SK-N-SH (cell line): ENCODE data around the gene BTBD9. TPM values are rescaled to one million over a fixed set of nuclear protein-coding genes. Genes with fewer than 3 reads are reported as not detected.

ENCODE experiments used
- CTCF ChIA-PET: fragments of 300-600, 350-600 bp; formaldehyde crosslinking; extraction: SDS; loops from one replicate; lab custom pipeline; 2021; lab: Yijun Ruan, JAX
- POLR2A ChIA-PET: fragments of 350-600 bp; sonication (Branson Sonifier 250); formaldehyde crosslinking; extraction: SDS; loops from one replicate; lab custom pipeline; 2020; ENCODE audit warnings: antibody characterized with exemption, inconsistent platforms; lab: Yijun Ruan, JAX
- DNase-seq: peaks from one replicate; pipeline ENCODE4 v3.0.0; 2012
- H2AFZ ChIP-seq: fragments of 200-600 bp; sonication (generic); 2 replicates; pipeline ENCODE4 v1.8.1; 2016; ENCODE audit warnings: antibody characterized with exemption, mild to moderate bottlenecking, low read depth
- H3F3A ChIP-seq: fragments of 200-600 bp; sonication (generic); replicated peaks from 2 replicates; pipeline ENCODE3; 2016; ENCODE audit warnings: antibody characterized with exemption, mild to moderate bottlenecking; ENCODE audit not compliant: insufficient read depth
- H3K27ac ChIP-seq, 2 experiments: fragments of 200-500 bp in 1 of 2; fragments of 200-600 bp in 1 of 2; sonication (Bioruptor generic) in 1 of 2; sonication (generic), shearing (Covaris generic) in 1 of 2; 2 replicates each; pipeline versions ENCODE4 v1.5.1 to v1.6.1; 2014 to 2016; ENCODE audit warnings: low read depth in 2 of 2, inconsistent platforms in 1 of 2, low read length in 1 of 2, mild to moderate bottlenecking in 1 of 2, mixed read lengths in 1 of 2
- H3K27me3 ChIP-seq: fragments of 200-600 bp; sonication (generic), shearing (Covaris generic); 2 replicates; pipeline ENCODE4 v1.6.1; 2016; ENCODE audit warnings: mixed run types; ENCODE audit not compliant: insufficient read depth
- H3K36me3 ChIP-seq, 2 experiments: fragments of 200-500 bp in 1 of 2; fragments of 200-600 bp in 1 of 2; sonication (Bioruptor generic) in 1 of 2; sonication (generic) in 1 of 2; replicated peaks in 1 of 2; 2 replicates each; pipeline versions ENCODE3 to v1.5.1; 2014 to 2016; ENCODE audit warnings: low read length in 1 of 2, mild to moderate bottlenecking in 1 of 2; ENCODE audit not compliant: insufficient read depth in 2 of 2, control insufficient read depth in 1 of 2
- H3K4me1 ChIP-seq, 2 experiments: fragments of 200-500 bp in 1 of 2; fragments of 200-600 bp in 1 of 2; sonication (Bioruptor generic) in 1 of 2; sonication (generic), shearing (Covaris generic) in 1 of 2; 2 replicates each; pipeline versions ENCODE4 v1.5.1 to v1.6.1; 2014 to 2016; ENCODE audit warnings: low read depth in 1 of 2, low read length in 1 of 2, mixed run types in 1 of 2; ENCODE audit not compliant: insufficient read depth in 2 of 2, control insufficient read depth in 1 of 2
- H3K4me2 ChIP-seq: fragments of 200-600 bp; sonication (generic), shearing (Covaris generic); 2 replicates; pipeline ENCODE4 v1.6.1; 2017; ENCODE audit warnings: mixed run types
- H3K4me3 ChIP-seq, 2 experiments: fragments of 200-500 bp in 1 of 2; fragments of 200-600 bp in 1 of 2; sonication (Bioruptor generic) in 1 of 2; sonication (generic), shearing (Covaris generic) in 1 of 2; 2 replicates each; pipeline versions ENCODE4 v1.5.1 to v1.8.1; 2014 to 2016; ENCODE audit warnings: low read depth in 2 of 2, inconsistent platforms in 1 of 2, low read length in 1 of 2, mild to moderate bottlenecking in 1 of 2, mixed read lengths in 1 of 2, moderate library complexity in 1 of 2
- H3K79me2 ChIP-seq: fragments of 200-600 bp; sonication (generic); 2 replicates; pipeline ENCODE4 v1.8.1; 2017; ENCODE audit warnings: mild to moderate bottlenecking; ENCODE audit not compliant: insufficient read depth
- H3K9ac ChIP-seq: fragments of 200-600 bp; sonication (generic); 2 replicates; pipeline ENCODE4 v1.6.1; 2017; ENCODE audit warnings: mixed run types
- H3K9me2 ChIP-seq: fragments of 200-600 bp; sonication (generic); 2 replicates; pipeline ENCODE4 v1.6.1; 2017; ENCODE audit warnings: mixed run types
- H3K9me3 ChIP-seq: fragments of 200-600 bp; sonication (generic); 2 replicates; pipeline ENCODE4 v1.6.1; 2017; ENCODE audit warnings: mixed run types, mild to moderate bottlenecking, moderate library complexity
- H4K20me1 ChIP-seq: fragments of 200-600 bp; sonication (generic); 2 replicates; pipeline ENCODE4 v1.6.1; 2017; ENCODE audit warnings: mild to moderate bottlenecking, mixed run types; ENCODE audit not compliant: insufficient read depth
- ELF1 ChIP-seq: IDR thresholded peaks from 2 replicates; pipeline ENCODE4 v1.4.0; 2012
- EP300 ChIP-seq, 2 experiments: IDR thresholded peaks; 2 replicates each; pipeline versions ENCODE4 v1.4.0 to v1.6.1; 2012; ENCODE audit warnings: borderline replicate concordance in 1 of 2, low read depth in 1 of 2, low read length in 1 of 2
- FOSL2 ChIP-seq: IDR thresholded peaks from 2 replicates; pipeline ENCODE4 v1.4.0; 2012; ENCODE audit warnings: low read depth, mild to moderate bottlenecking, moderate library complexity, borderline replicate concordance
- FOXM1 ChIP-seq: IDR thresholded peaks from 2 replicates; pipeline ENCODE4 v1.4.0; 2012; ENCODE audit warnings: low read depth, mild to moderate bottlenecking
- GABPA ChIP-seq: IDR thresholded peaks from 2 replicates; pipeline ENCODE4 v1.4.0; 2012; ENCODE audit warnings: low read depth, mild to moderate bottlenecking
- GATA2 ChIP-seq: sonication (generic); formaldehyde crosslinking; IDR thresholded peaks from 2 replicates; pipeline ENCODE4 v1.5.0; 2020; ENCODE audit warnings: mild to moderate bottlenecking, missing genetic modification reagents
- MAX ChIP-seq: IDR thresholded peaks from 2 replicates; pipeline ENCODE4 v1.4.0; 2012; ENCODE audit warnings: low read depth
- MEF2A ChIP-seq: IDR thresholded peaks from 2 replicates; pipeline ENCODE4 v1.4.0; 2012; ENCODE audit warnings: low read depth, borderline replicate concordance
- NRF1 ChIP-seq: IDR thresholded peaks from 2 replicates; pipeline ENCODE4 v1.6.1; 2012; ENCODE audit warnings: low read depth, mild to moderate bottlenecking, low read length
- PBX3 ChIP-seq: IDR thresholded peaks from 2 replicates; pipeline ENCODE4; 2012
- POLR2AphosphoS5 ChIP-seq: IDR thresholded peaks from 2 replicates; pipeline ENCODE4 v1.6.1; 2012; ENCODE audit warnings: low read depth, low read length
- RAD21 ChIP-seq: IDR thresholded peaks from 2 replicates; pipeline ENCODE4 v1.6.1; 2012; ENCODE audit warnings: mild to moderate bottlenecking, low read length
- RCOR1 ChIP-seq: fragments of 150-350 bp; IDR thresholded peaks from 2 replicates; pipeline ENCODE4 v1.6.1; 2017; ENCODE audit warnings: antibody characterized with exemption, low read length
- SIN3A ChIP-seq: IDR thresholded peaks from 2 replicates; pipeline ENCODE4 v1.6.1; 2012; ENCODE audit warnings: low read depth, mild to moderate bottlenecking, low read length, moderate library complexity, borderline replicate concordance
- SMC3 ChIP-seq: IDR thresholded peaks from 2 replicates; pipeline ENCODE4 v1.6.1; 2012; ENCODE audit warnings: low read depth, low read length, improper control_type of control experiment
- TAF1 ChIP-seq: IDR thresholded peaks from 2 replicates; pipeline ENCODE4 v1.6.1; 2012; ENCODE audit warnings: low read depth, mild to moderate bottlenecking, low read length, moderate library complexity, borderline replicate concordance
- TCF12 ChIP-seq: IDR thresholded peaks from 2 replicates; pipeline ENCODE4 v1.4.0; 2012
- TEAD4 ChIP-seq: IDR thresholded peaks from 2 replicates; pipeline ENCODE4 v1.4.0; 2012; ENCODE audit warnings: mild to moderate bottlenecking, borderline replicate concordance; ENCODE audit not compliant: insufficient read depth
- USF2 ChIP-seq: fragments of 150-350 bp; IDR thresholded peaks from 2 replicates; pipeline ENCODE4 v1.6.1; 2017; ENCODE audit warnings: antibody characterized with exemption, low read length, low read depth, borderline replicate concordance
- YY1 ChIP-seq: IDR thresholded peaks from 2 replicates; pipeline ENCODE4 v1.4.0; 2012; ENCODE audit warnings: low read depth, mild to moderate bottlenecking
- WGBS: methylation state at CpG from one replicate; pipeline ENCODE4 v1.1.6; 2017; ENCODE audit warnings: low lambda C conversion rate; 5-methylcytosine and 5-hydroxymethylcytosine counted together
- polyA plus RNA-seq, 3 experiments: library from polyadenylated mRNA; depleted of rRNA; stranded (reverse); fragments of >200 nt; gene quantifications; 2 replicates each; pipeline ENCODE4 v1.2.3, GENCODE V29; 2012
- TF ChIP-seq, protein P1 (sequence below): fragments of 200-600 bp; sonication (generic); IDR thresholded peaks from 2 replicates; pipeline ENCODE4 v1.6.1; 2017; ENCODE audit warnings: antibody characterized with exemption, mild to moderate bottlenecking, moderate library complexity
- TF ChIP-seq, protein P2 (sequence below): fragments of 150-350 bp; IDR thresholded peaks from 2 replicates; pipeline ENCODE4 v1.6.1; 2016; ENCODE audit warnings: mild to moderate bottlenecking, low read depth, low read length

Gene BTBD9
- polyA plus RNA-seq, 1 of the 3 experiments (the other 2 are of a cell fraction), result 2.2 TPM

DNA sequence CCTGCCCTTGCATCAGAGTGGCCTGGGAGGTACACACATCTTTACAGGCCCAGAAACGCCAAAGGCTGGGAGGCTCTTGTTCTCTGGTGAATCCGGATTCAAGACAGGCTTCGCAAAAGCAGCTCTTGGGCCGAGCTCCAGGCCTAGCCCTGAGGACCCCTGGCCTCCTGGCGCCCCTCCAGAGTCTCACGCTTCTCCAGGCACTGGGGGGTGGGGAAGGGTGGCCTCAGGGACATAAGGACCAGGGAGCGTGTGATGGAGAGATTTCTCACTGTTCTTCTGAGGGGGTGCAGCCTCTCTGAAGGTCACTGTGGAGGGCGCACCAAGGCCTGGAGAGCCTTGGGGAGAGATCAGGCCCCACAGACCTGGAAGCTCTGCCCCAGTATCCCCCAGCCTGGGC is 471.0 kb downstream of the BTBD9 start (continued):
- TF ChIP-seq GABPA (no peak), NRF1 (no peak)
- TF ChIP-seq, protein P1, sequence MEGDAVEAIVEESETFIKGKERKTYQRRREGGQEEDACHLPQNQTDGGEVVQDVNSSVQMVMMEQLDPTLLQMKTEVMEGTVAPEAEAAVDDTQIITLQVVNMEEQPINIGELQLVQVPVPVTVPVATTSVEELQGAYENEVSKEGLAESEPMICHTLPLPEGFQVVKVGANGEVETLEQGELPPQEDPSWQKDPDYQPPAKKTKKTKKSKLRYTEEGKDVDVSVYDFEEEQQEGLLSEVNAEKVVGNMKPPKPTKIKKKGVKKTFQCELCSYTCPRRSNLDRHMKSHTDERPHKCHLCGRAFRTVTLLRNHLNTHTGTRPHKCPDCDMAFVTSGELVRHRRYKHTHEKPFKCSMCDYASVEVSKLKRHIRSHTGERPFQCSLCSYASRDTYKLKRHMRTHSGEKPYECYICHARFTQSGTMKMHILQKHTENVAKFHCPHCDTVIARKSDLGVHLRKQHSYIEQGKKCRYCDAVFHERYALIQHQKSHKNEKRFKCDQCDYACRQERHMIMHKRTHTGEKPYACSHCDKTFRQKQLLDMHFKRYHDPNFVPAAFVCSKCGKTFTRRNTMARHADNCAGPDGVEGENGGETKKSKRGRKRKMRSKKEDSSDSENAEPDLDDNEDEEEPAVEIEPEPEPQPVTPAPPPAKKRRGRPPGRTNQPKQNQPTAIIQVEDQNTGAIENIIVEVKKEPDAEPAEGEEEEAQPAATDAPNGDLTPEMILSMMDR, result no peak

DNA sequence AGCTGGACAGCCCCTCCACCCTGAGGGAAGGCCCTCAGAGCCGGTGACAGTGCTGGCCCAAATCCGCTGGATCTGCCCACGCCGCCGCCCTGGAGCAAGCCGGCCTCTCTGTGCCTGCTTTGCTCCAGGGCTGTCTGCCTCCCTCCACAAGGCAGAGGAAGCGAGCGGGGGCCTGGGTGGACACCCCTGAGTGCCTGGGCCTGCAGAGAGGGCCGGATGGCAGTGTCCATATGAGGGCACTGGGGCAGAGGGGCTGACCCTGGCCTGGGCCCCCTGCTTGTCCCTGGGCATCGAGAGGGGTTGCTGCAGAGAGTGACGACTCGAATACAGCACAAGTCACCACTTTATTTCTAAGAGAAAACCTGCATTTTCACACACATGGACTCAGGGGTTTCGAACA is 471.6 kb downstream of the BTBD9 start:
- Histone ChIP-seq H3K9me2 (no peaks in the 10 kb centered on the region), H3K79me2 (no peaks in the 10 kb centered on the region), H4K20me1 (no peaks in the 10 kb centered on the region), H3K9me3 (no peaks in the 10 kb centered on the region), H2AFZ (no peak overlapping the region), H3F3A (no peaks in the 10 kb centered on the region), H3K9ac (no peak overlapping the region), H3K27me3 (no peaks in the 10 kb centered on the region), H3K27ac (no peak overlapping the region), H3K4me3 (no peak overlapping the region), H3K4me2 (no peak overlapping the region), H3K4me1 (peaks cover 0 to 40% of the 10 kb centered on the region in 2 experiments; a peak in 1 of 4 replicates), H3K36me3 (no peaks in the 10 kb centered on the region)
- ChIA-PET POLR2A (no interaction called here), CTCF (interaction anchor here (1.2 to 1.8 kb wide), 2 partner anchors 11 to 402 kb away, joined by 5 read pairs; no protein-coding TSS in a partner anchor)
- DNase-seq, result no peak
- WGBS, result 100% methylated on average over 4 of the region's 13 CpGs
- TF ChIP-seq, protein P2, sequence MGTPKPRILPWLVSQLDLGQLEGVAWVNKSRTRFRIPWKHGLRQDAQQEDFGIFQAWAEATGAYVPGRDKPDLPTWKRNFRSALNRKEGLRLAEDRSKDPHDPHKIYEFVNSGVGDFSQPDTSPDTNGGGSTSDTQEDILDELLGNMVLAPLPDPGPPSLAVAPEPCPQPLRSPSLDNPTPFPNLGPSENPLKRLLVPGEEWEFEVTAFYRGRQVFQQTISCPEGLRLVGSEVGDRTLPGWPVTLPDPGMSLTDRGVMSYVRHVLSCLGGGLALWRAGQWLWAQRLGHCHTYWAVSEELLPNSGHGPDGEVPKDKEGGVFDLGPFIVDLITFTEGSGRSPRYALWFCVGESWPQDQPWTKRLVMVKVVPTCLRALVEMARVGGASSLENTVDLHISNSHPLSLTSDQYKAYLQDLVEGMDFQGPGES, result no peak
- no peak for TF ChIP-seq SIN3A

- no peak overlapping the region for H2AFZ ChIP-seq
- no peak overlapping the region for H3K9ac ChIP-seq
- H4K20me1 ChIP-seq, result no peaks in the 10 kb centered on the region
- DNase-seq, result no peak
- no peaks in the 10 kb centered on the region for H3K27me3 ChIP-seq
- TF ChIP-seq GABPA (no peak), PBX3 (no peak), TCF12 (no peak), FOXM1 (no peak), TAF1 (no peak), RAD21 (no peak), YY1 (no peak), FOSL2 (no peak), MAX (no peak), ELF1 (no peak), NRF1 (no peak), SMC3 (no peak), POLR2AphosphoS5 (no peak), RCOR1 (no peak), GATA2 (CRISPR knock-in tag) (no peak), MEF2A (no peak), USF2 (no peak), TEAD4 (no peak), EP300 (IDR thresholded peaks at IDR 0.05; ENCODE audit: borderline replicate concordance in 1 of 2, low read depth in 1 of 2, low read length in 1 of 2) (no peak)
- TF ChIP-seq, all 33 proteins: peak for 0
- Histone ChIP-seq H3K27ac (no peak overlapping the region), H3K4me2 (no peak overlapping the region), H3K79me2 (no peaks in the 10 kb centered on the region), H3K36me3 (no peaks in the 10 kb centered on the region), H3K9me3 (no peaks in the 10 kb centered on the region), H3K4me1 (peaks cover 0 to 37% of the 10 kb centered on the region in 2 experiments; a peak in 1 of 4 replicates), H3F3A (no peaks in the 10 kb centered on the region), H3K4me3 (no peak overlapping the region), H3K9me2 (no peaks in the 10 kb centered on the region)
- WGBS, result 97% methylated on average over 10 of the region's 11 CpGs
- POLR2A ChIA-PET, result no interaction called here
- CTCF ChIA-PET, result interaction anchor here (0.9 to 1.2 kb wide), 2 partner anchors 11 to 403 kb away, joined by 3 to 5 read pairs; no protein-coding TSS in a partner anchor
These were observed 472.1 kb downstream of the BTBD9 start for GRCh38 chr6:38167598-38167997.
